Right hindlimb (tissue), 1 donor: ENCODE data around the gene SEL1L2.

Experiments used
- DNase-seq: peaks from one replicate; pipeline ENCODE4 v3.0.0-alpha.2; 2018

Gene SEL1L2

GRCh38 chr20:13929836-13930235 is 60.6 kb downstream of the SEL1L2 start:
- no peak for DNase-seq

- no peak for DNase-seq
Measured at GRCh38 chr20:13928901-13929300, 61.5 kb downstream of the SEL1L2 start.

- no peak for DNase-seq
Measured at GRCh38 chr20:13927171-13927570, 63.2 kb downstream of the SEL1L2 start.

GRCh38 chr20:13922241-13922640 is 68.2 kb downstream of the SEL1L2 start:
- DNase-seq: no peak

- no peak for DNase-seq
Measured at GRCh38 chr20:13915284-13915683, 75.1 kb downstream of the SEL1L2 start.

- peak; percentile 19 for DNase-seq
Measured at GRCh38 chr20:13913572-13913971, 76.8 kb downstream of the SEL1L2 start.

- DNase-seq: no peak
Measured at GRCh38 chr20:13913131-13913530, 77.3 kb downstream of the SEL1L2 start.

GRCh38 chr20:13910492-13910891 is 79.9 kb downstream of the SEL1L2 start:
- no peak for DNase-seq

GRCh38 chr20:13909067-13909466 is 81.3 kb downstream of the SEL1L2 start:
- no peak for DNase-seq

GRCh38 chr20:13904766-13905165 is 85.6 kb downstream of the SEL1L2 start:
- DNase-seq: no peak

- no peak for DNase-seq
Measured at GRCh38 chr20:13900496-13900895, 89.9 kb downstream of the SEL1L2 start.

GRCh38 chr20:13898012-13898612 is 92.3 kb downstream of the SEL1L2 start:
- DNase-seq: no peak

- no peak for DNase-seq
Measured at GRCh38 chr20:13891575-13891974, 98.8 kb downstream of the SEL1L2 start.

GRCh38 chr20:13884803-13885202 is 105.6 kb downstream of the SEL1L2 start:
- DNase-seq: no peak

GRCh38 chr20:13883425-13883824 is 107.0 kb downstream of the SEL1L2 start:
- DNase-seq: no peak

GRCh38 chr20:13878566-13878965 is 111.8 kb downstream of the SEL1L2 start:
- DNase-seq: no peak

GRCh38 chr20:13877793-13878192 is 112.6 kb downstream of the SEL1L2 start:
- no peak for DNase-seq

GRCh38 chr20:13875265-13875811 is 115.1 kb downstream of the SEL1L2 start:
- DNase-seq: no peak

GRCh38 chr20:13874394-13875157 is 115.8 kb downstream of the SEL1L2 start:
- DNase-seq: no peak

GRCh38 chr20:13873831-13874230 is 116.6 kb downstream of the SEL1L2 start:
- no peak for DNase-seq

- no peak for DNase-seq
Measured at GRCh38 chr20:13870170-13870748, 120.2 kb downstream of the SEL1L2 start.

GRCh38 chr20:13868331-13868730 is 122.1 kb downstream of the SEL1L2 start:
- no peak for DNase-seq

- peak; percentile 28 for DNase-seq
Measured at GRCh38 chr20:13865791-13866351, 124.5 kb downstream of the SEL1L2 start.

GRCh38 chr20:13865156-13865555 is 125.3 kb downstream of the SEL1L2 start:
- no peak for DNase-seq
